Measurements from ENCODE around the gene RASA3. TPM values are rescaled to one million over a fixed set of nuclear protein-coding genes. Genes with fewer than 3 reads are reported as not detected.

Gene RASA3
- total RNA-seq, 1 donor from 2014 or later = 2.6 TPM

GRCh38 chr13:114037674-114038073, 94.7 kb downstream of the RASA3 start:
- Histone ChIP-seq H3K36me3 (ENCODE audit: control insufficient read depth, insufficient read depth, low read length) (no peaks in the 10 kb centered on the region), H3K4me3 (ENCODE audit: low read depth, low read length) (no peak overlapping the region), H3K27me3 (ENCODE audit: control insufficient read depth, insufficient read depth, low read length) (no peaks in the 10 kb centered on the region)
- TF ChIP-seq, protein P1, sequence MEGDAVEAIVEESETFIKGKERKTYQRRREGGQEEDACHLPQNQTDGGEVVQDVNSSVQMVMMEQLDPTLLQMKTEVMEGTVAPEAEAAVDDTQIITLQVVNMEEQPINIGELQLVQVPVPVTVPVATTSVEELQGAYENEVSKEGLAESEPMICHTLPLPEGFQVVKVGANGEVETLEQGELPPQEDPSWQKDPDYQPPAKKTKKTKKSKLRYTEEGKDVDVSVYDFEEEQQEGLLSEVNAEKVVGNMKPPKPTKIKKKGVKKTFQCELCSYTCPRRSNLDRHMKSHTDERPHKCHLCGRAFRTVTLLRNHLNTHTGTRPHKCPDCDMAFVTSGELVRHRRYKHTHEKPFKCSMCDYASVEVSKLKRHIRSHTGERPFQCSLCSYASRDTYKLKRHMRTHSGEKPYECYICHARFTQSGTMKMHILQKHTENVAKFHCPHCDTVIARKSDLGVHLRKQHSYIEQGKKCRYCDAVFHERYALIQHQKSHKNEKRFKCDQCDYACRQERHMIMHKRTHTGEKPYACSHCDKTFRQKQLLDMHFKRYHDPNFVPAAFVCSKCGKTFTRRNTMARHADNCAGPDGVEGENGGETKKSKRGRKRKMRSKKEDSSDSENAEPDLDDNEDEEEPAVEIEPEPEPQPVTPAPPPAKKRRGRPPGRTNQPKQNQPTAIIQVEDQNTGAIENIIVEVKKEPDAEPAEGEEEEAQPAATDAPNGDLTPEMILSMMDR (IDR thresholded peaks at IDR 0.05; ENCODE audit: insufficient read depth, low read length, severe bottlenecking) = no peak
- no peak for DNase-seq (ENCODE audit: low read depth)
- no peak for FAIRE-seq

- FAIRE-seq (no peak), DNase-seq (ENCODE audit: low read depth) (no peak)
- TF ChIP-seq, protein P1 (IDR thresholded peaks at IDR 0.05; ENCODE audit: insufficient read depth, low read length, severe bottlenecking) = no peak
- Histone ChIP-seq H3K4me3 (ENCODE audit: low read depth, low read length) (no peak overlapping the region), H3K36me3 (ENCODE audit: control insufficient read depth, insufficient read depth, low read length) (no peaks in the 10 kb centered on the region), H3K27me3 (ENCODE audit: control insufficient read depth, insufficient read depth, low read length) (no peaks in the 10 kb centered on the region)
These were observed 96.6 kb downstream of the RASA3 start for GRCh38 chr13:114035583-114036531.

- H3K27me3 ChIP-seq (ENCODE audit: control insufficient read depth, insufficient read depth, low read length) = no peaks in the 10 kb centered on the region
- FAIRE-seq (no peak), DNase-seq (ENCODE audit: low read depth) (no peak)
- no peaks in the 10 kb centered on the region for H3K36me3 ChIP-seq (ENCODE audit: control insufficient read depth, insufficient read depth, low read length)
- TF ChIP-seq, protein P1 (IDR thresholded peaks at IDR 0.05; ENCODE audit: insufficient read depth, low read length, severe bottlenecking) = no peak
- H3K4me3 ChIP-seq (ENCODE audit: low read depth, low read length) = no peak overlapping the region
These were observed 97.2 kb downstream of the RASA3 start for GRCh38 chr13:114035186-114035582.

DNA sequence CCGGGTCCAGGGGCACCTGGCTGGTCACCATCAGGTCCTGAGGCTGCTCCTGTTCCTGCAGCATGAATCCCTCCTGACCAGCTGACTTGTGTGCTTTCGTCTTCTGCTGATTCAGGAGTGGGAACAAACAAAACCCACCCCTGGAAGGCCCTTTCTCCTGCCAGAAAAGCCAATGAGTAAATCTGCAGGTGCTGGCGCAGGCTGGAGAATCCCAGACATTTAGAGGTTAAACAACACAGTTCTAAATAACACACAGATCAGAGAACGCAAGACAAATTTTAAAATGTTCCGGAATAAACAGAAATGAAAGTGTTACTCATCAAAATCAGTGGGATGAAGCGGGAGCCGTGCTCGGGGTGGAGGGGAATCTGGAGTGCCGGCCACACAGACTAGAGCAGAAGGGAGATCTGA, 97.9 kb downstream of the RASA3 start:
- TF ChIP-seq, protein P1 (IDR thresholded peaks at IDR 0.05; ENCODE audit: insufficient read depth, low read length, severe bottlenecking) = no peak
- FAIRE-seq (no peak), DNase-seq (ENCODE audit: low read depth) (no peak)
- Histone ChIP-seq H3K27me3 (ENCODE audit: control insufficient read depth, insufficient read depth, low read length) (no peaks in the 10 kb centered on the region), H3K4me3 (ENCODE audit: low read depth, low read length) (no peak overlapping the region), H3K36me3 (ENCODE audit: control insufficient read depth, insufficient read depth, low read length) (no peaks in the 10 kb centered on the region)

- FAIRE-seq (no peak), DNase-seq (ENCODE audit: low read depth) (no peak)
These were observed 98.7 kb downstream of the RASA3 start for GRCh38 chr13:114033541-114034315.

More at GRCh38 chr13:114033541-114034315, 98.7 kb downstream of the RASA3 start:
- H3K27me3 ChIP-seq (ENCODE audit: control insufficient read depth, insufficient read depth, low read length) = no peaks in the 10 kb centered on the region
- no peaks in the 10 kb centered on the region for H3K36me3 ChIP-seq (ENCODE audit: control insufficient read depth, insufficient read depth, low read length)
- TF ChIP-seq, protein P1 (IDR thresholded peaks at IDR 0.05; ENCODE audit: insufficient read depth, low read length, severe bottlenecking) = no peak
- H3K4me3 ChIP-seq (ENCODE audit: low read depth, low read length) = no peak overlapping the region

Data from bronchial epithelial cell (primary cell).